SKM-1 treated with dmso at 0.1 percent for 144 hours (cell line): ENCODE data around the gene PAX8.
A peak's percentile ranks its signal among the peaks of the same experiment; 100 is the strongest.
"Not testable (repeated sequence)": the region's sequence is repeated elsewhere in the genome, so short reads cannot be mapped to it uniquely, and the experiment has no call there.

ENCODE experiments used
- DNase-seq: peaks from one replicate; lab custom pipeline; 2025; ENCODE audit not compliant: unreplicated experiment; lab: John Stamatoyannopoulos, UW

The PAX8 gene

DNA sequence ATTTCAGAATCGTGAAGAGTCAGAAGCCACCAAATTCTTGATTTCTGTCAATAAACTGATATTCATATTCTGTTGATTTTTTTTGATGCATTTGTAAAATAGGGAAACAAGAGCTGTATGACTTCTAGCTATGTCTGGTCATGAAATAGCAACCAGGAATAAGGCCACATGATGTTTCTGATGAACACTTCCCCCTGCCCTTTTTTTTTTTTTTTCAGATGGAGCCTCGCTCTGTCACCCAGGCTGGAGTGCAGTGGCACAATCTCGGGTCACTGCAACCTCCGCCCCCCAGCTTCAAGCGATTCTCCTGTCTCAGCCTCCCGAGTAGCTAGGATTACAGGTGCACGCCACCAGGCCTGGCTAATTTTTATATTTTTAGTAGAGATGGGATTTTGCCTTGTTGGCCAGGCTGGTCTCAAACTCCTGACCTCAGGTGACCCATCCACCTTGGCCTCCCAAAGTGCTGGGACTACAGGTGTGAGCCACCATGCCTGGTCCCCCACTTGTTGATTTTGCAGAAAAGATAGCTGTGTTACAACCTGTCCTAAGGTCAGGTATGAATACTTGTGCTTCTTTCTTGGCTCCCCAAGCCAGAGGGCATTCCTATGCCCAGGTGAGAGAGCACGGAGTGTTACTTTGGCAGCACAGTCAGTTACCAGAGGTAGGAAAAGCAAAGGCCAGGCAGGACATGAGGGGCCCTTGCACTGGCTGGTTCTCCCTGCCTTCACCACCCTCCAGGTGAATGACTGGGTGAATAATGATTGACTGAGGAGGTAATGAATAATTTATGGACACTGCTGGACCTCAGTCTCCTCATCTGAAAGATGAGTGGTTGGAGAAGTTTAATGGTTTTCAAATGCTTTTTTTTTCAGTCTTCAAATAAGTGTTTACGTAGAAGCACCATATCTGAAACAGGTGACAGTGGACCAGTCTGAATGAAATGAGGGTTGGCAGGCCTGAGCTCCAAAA lies 39.6 kb downstream of the PAX8 start:
- no peak for DNase-seq

GRCh38 chr2:113237604-113238160 lies 41.0 kb downstream of the PAX8 start:
- DNase-seq, result no peak

GRCh38 chr2:113236367-113237159 lies 42.2 kb downstream of the PAX8 start:
- no peak for DNase-seq

DNA sequence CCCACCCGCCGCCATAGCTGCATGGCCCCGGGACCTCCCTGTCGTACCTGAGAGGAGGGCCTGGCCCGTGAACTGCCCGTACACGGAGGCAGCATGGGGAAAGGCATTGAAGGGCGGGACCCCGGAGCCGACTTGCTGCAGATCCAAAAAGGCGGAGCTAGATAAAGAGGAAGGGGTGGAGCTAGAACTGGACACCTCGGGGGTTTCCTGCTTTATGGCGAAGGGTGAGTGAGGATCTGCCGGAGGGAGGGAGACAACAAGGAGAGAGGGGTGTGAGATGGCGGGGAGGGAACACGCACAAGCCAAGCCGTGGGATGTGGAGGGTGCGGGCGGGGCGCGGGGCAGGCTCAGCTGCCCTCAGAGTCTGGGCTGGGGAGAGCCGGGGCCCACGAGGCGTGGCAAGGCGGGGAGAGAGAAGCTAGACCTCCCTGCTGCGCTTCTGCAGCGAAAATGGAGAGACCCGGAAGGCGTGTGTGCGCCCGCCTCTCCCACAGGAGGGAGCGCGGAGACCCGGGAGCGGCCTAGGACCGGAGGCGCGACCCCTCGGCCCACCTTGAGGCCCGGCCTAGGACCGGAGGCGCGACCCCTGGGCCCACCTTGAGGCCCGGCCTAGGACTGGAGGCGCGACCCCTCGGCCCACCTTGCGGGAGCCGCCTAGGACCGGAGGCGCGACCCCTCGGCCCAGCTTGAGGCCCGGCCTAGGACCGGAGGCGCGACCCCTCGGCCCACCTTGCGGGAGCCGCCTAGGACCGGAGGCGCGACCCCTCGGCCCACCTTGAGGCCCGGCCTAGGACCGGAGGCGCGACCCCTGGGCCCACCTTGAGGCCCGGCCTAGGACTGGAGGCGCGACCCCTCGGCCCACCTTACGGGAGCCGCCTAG lies 43.1 kb downstream of the PAX8 start:
- not testable (repeated sequence) for DNase-seq

GRCh38 chr2:113234721-113235346 lies 43.9 kb downstream of the PAX8 start:
- no peak for DNase-seq

- no peak for DNase-seq
Measured at GRCh38 chr2:113233593-113234550, 44.8 kb downstream of the PAX8 start.

- no peak for DNase-seq
Measured at GRCh38 chr2:113232740-113233139, 46.0 kb downstream of the PAX8 start.

DNA sequence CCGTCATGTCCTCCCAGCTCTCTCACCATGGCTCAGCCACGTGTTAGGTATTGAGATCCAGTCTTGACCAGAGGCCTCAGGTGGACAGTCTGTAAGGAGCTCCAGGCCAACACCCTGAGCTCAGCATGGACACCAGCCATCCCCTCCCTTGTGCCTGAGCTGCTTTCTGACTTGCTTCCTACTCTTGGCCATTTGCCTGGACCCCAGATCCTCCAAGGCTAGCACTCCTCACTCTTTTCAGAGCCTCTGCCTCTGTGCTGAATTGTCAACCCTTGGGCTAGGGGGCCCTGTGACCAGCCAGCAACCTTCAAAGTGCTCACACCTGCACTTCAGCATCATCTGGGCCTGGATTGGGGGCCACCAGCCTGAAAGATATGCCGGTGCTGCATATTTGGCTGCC lies 46.6 kb downstream of the PAX8 start:
- DNase-seq, result no peak

GRCh38 chr2:113231064-113231463 lies 47.7 kb downstream of the PAX8 start:
- no peak for DNase-seq

DNA sequence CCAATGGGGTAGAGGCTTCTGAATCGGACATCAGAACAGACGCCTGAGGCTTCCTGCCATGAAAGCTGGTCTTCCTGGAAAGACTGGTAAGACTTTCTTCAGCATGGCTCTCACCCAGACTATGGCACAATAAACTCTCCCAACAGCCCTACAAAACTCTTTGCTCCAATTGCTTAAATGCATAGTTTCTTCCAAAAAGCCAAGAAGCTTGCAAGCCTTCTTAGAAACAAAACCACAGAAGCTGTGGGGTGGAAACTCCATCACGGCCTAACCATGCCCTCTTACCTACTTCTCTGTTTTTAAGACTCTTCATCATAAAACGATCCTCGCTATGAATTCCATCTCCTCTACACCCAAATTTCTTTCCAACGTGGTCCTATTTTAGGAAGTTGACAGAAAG lies 48.2 kb downstream of the PAX8 start:
- DNase-seq, result peak; percentile 21

GRCh38 chr2:113229795-113230194 lies 48.9 kb downstream of the PAX8 start:
- no peak for DNase-seq

GRCh38 chr2:113228991-113229716 lies 49.6 kb downstream of the PAX8 start:
- DNase-seq, result no peak

DNA sequence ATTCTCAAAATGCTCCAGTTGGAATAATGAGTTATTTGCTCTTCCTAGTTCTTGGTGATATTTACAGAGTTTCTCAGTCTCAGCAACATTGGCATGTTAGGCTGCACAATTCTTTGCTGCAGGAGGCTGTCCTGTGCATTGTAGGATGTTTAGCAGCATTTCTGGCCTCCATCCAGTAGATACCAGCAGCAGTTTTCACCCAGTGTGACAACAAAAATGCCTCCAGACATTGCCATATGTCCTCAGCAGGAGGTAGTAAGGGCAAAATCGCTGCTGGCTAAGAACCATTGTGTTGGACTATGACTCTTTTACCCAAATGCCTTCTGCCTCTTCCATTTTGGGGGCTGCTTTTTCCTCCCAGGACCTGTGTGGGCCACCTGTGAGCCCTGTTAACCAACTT lies 50.4 kb downstream of the PAX8 start:
- DNase-seq, result no peak

DNA sequence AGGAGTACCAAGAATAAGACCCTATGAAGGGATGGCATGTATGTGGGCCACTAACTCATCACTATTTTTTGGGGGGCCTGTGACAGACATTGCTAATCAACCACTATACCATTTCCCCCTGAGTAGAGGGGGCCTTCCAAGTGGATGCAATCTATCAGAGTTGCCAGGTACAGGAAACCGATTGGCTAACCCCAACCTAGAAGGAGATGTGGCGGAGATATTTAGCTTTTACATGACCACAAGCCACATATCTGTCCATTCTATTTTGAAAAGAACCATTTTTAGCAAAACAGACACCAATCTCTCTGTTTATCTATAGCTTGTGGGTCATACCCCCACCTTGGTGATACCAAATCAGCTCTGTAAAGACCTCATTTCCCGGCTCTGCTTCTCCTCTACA lies 51.0 kb downstream of the PAX8 start:
- no peak for DNase-seq

DNA sequence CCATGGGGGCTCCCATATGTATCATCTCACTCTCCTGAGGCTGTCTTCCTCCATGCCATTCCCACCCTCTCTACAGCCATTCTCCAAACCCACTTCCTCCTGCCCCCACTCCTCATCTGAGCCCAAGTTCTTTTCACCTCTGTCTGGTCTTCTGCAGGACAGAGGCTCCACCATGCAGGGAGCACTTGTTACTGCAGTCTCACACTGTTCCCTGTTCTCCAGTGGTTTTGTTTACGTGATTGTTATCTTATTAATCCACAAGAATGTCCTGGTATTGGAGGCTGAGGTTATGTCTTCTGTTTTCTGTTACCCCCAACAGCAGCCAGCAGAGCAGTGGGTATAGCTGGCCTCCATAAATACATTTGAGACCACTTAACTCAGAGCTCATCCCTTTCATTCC lies 51.4 kb downstream of the PAX8 start:
- DNase-seq, result no peak

DNA sequence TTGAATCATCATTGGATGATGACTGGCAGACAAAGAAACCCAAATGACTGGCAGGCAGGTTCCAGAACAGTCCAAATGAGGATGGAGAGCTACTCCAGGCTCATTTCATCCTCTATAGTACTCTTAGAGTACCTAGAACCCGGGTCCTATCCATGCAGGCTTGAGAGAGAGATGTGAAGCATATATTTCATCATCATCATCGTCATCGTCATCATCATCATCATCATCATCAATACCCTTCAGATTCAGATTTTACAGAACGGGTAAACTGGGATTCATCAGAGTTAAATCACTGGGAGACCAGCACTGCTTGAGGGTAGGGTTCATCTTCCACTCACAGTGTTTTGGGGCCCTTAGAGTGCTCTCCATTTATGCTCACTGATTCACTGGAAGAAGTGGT lies 52.3 kb downstream of the PAX8 start:
- no peak for DNase-seq

DNA sequence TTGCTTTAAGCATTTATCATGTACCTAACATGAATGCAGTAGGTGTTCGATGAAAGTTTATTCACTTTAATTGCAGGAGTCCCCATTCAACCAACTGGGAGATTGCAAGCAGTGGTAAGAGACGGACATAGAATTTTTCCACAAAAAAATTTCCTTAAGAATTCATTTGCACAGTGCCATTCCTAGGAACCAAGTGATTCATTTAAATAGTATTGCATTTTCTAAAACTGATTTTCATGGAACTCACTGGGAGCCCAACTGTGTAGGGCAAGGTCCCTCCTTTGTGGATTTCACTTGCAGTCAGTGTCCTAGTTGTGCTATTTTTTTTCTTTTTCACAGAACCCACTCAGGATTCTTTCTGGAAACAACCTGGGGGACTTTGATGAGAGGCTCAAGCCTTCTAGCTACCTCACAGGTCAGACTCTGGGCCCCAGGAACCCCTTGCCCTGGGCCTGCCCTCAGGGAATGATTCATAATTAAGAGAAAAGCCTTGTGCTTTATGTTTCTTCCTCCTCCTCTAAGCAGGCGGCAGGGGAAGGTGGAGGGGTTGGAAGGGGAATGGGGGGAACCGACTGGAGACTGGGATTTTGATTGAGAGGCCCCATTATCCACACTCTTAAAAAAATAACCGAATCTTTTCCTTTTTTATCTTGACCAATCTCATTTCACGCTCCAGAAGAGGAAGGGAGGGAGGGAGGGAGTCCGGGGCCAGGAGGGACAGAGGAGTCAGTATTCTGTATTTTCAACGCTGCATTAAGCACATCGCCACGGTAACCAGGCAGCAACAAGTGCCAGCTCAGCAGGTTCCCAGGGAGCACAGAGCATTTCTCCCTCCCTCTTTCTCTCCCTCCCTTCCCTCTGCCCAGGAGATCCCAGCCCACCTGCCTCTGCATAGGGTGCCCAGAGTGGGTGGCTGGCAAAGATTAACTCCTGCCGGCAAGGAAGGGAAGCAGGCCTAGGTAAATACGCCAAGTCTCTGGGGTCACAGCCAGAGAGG lies 53.2 kb downstream of the PAX8 start:
- DNase-seq, result no peak
